ENCODE measurements around the gene NXPE4.
"Not testable (repeated sequence)": the region's sequence is repeated elsewhere in the genome, so short reads cannot be mapped to it uniquely, and the experiment has no call there.

NXPE4 gene

DNA sequence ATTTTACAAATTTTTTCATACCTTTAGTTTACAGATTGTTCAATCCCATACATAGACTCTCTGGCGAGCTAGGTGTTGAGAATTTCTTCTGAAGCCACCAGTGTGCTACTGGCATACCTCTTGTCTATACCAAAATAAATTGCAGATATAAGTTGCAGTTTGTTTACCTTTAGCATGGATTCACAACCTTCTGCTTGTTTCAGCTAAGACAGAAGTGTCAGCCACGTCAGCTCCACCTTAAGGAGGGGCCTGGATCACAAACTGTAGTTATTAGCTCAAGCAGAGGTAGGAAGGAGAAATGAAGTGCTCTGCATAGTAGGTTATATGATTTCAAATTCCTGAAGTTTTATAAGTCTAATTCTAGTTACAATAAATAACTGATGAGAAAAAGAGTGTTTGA lies at the start of gene NXPE4:
NXPE4 (minus strand) TSS at position 216 of the 400 bp plus-strand sequence. CDS start 1,027 bp downstream, outside the sequence.
- DNase-seq: no peak

DNA sequence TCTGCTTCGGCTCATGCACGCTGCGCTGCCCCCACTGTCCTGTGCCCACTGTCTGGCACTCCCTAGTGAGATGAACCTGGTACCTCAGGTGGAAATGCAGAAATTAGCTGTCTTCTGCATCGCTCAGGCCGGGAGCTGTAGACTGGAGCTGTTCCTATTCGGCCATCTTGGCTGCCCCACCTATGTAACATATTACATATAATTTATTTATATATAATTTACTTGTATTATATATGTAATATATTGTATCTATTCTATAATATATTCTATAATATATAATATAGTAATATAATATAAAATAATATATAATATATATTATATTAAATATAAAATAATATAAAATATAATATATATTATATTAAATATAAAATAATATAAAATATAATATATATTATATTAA lies 43.9 kb upstream of the NXPE4 start:
- DNase-seq: not testable (repeated sequence)

DNA sequence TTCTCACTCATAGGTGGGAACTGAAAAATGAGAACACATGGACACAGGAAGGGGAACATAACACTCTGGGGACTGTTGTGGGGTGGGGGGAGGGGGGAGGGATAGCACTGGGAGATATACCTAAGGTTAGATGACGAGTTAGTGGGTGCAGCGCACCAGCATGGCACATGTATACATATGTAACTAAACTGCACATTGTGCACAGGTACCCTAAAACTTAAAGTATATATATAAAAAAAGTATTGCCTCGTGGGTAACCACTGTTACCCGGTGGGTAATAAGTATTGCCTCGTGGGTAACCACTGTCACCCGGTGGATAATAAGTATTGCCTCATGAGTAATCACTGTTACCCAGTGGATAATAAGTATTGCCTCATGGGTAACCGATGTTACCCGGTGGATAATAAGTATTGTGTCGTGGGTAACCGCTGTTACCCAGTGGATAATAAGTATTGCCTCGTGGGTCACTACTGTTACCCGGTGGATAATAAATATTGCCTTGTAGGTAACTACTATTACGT lies 35.9 kb upstream of the NXPE4 start:
- DNase-seq: not testable (repeated sequence)

GRCh38 chr11:114625294-114625693 lies 29.7 kb upstream of the NXPE4 start:
- DNase-seq: no peak

GRCh38 chr11:114624455-114625207 lies 29.0 kb upstream of the NXPE4 start:
- no peak for DNase-seq

- no peak for DNase-seq
Measured at GRCh38 chr11:114623720-114624119, 28.1 kb upstream of the NXPE4 start.

GRCh38 chr11:114622858-114623257 lies 27.3 kb upstream of the NXPE4 start:
- no peak for DNase-seq

GRCh38 chr11:114621950-114622809 lies 26.6 kb upstream of the NXPE4 start:
- DNase-seq: no peak

GRCh38 chr11:114621072-114621471 lies 25.5 kb upstream of the NXPE4 start:
- no peak for DNase-seq

GRCh38 chr11:114619659-114620173 lies 24.1 kb upstream of the NXPE4 start:
- DNase-seq: no peak

GRCh38 chr11:114618139-114618538 lies 22.6 kb upstream of the NXPE4 start:
- DNase-seq: no peak

DNA sequence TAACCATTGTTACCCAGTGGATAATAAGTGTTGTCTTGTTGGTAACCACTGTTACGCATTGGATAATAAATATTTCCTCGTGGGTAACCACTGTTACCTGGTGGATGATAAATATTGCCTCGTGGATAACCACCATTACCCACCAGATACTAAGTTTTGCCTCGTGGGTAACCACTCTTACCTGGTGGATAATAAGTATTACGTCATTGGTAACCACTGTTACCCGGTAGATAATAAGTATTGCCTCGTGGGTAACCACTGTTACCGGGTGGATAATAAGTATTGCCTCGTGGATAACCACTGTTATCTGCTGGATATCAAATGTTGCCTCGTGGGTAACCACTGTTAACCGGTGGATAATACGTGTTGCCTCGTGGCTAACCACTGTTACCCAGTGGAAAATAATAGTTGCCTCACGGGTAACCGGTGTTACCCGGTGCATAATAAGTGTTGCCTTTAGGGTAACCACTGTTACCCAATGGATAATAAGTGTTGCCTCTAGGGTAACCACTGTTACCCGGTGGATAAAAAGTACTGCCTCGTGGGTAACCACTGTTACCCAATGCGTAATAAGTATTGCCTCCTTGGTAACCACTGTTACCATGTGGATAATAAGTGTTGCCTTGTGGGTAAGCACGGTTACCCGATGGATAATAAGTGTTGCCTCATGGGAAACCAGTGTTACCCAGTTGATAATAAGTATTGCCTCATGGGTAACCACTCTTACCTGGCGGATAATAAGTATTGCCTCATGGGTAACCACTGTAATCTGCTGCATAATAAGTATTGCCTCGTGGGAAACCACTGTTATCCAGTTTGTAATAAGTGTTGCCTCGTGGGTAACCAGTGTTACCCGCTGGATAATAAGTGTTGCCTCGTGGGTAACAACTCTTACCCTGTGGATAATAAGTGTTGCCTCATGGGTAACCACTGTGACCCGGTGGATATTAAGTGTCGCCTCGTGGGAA lies 21.9 kb upstream of the NXPE4 start:
- DNase-seq: no peak

GRCh38 chr11:114616516-114616915 lies 20.9 kb upstream of the NXPE4 start:
- no peak for DNase-seq

DNA sequence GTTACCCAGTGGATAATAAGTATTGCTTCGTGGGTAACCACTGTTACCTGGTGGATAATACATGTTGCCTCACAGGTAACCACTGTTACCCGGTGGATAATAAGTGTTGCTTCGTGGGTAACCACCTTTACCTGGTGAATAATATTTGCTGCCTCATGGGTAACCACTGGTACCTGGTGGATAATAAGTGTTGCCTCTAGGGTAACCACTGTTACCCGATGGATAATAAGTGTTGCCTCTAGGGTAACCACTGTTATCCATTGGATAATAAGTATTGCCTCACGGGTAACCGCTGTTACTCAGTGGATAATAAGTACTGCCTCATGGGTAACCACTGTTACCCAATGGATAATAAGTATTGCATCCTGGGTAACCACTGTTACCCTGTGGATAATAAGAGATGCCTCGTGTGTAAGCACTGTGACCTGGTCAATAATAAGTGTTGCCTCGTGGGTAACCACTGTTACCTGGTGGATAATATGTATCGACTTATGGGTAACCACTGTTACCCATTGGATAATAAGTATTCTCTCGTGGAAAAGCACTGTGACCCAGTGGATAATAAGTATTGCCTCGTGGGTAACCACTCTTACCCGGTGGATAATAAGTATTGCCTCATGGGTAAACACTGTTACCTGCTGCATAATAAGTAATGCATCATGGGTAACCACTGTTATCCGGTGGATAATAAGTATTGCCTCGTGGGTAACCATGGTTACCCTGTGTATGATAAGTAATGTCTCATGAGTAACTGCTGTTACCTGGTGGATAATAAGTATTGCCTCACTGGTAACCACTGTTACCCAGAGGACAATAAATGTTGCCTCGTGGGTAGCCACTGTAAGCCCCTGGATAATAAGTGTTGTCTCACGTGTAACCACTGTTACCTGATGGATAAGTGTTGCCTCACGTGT lies 20.1 kb upstream of the NXPE4 start:
- no peak for DNase-seq

DNA sequence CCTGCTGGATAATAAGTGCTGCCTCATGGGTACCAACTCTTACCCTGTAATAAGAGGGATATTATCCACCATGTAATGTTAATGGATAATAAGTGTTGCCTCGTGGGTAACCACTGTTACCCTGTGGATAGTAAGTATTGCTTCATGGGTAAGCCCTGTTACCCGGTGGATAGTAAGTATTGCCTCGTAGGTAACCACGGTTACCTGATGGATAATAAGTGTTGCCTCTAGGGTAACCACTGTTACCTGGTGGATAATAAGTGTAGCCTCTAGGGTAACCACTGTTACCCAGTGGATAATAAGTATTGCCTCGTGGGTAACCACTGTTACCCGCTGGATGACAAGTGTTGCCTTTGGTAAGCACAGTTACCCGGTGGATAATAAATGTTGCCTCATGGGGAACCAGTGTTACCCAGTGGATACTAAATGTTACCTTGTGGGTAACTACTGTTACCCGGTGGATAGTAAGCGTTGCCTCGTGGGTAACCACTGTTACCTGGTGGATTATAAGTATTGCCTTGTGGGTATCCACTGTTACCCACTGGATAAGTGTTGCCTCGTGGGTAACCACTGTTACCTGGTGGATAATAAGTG lies 18.6 kb upstream of the NXPE4 start:
- DNase-seq: no peak

DNA sequence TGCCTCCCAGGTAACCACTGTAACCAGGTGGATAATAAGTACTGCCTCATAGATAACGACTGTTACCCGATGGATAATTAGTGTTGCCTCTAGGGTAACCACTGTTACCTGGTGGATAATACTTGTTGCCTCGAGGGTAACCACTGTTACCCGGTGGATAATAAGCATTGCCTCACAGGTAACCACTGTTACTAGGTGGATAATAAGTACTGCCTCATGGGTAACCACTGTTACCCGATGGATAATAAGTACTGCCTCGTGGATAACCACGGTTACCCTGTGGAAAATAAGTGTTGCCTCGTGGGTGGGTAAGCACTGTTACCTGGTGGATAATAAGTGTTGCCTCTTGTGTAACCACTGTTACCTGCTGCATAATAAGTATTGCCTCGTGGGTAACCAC lies 17.5 kb upstream of the NXPE4 start:
- not testable (repeated sequence) for DNase-seq

GRCh38 chr11:114612686-114613085 lies 17.1 kb upstream of the NXPE4 start:
- no peak for DNase-seq

DNA sequence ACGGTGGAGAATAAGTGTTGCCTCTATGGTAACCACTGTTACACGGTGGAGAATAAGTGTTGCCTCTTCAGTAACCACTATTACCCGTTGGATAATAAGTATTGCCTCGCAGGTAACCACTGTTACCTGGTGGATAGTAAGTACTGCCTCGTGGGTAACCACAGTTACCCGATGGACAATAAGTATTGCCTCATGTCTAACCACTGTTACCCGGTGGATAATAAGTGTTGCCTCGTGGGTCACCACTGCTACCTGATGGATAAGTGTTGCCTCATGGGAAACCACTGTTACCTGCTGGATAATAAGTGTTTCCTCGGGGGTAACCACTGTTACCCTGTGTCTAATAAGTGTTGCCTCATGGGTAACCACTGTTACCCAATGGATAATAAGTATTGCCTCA lies 16.6 kb upstream of the NXPE4 start:
- DNase-seq: not testable (repeated sequence)

DNA sequence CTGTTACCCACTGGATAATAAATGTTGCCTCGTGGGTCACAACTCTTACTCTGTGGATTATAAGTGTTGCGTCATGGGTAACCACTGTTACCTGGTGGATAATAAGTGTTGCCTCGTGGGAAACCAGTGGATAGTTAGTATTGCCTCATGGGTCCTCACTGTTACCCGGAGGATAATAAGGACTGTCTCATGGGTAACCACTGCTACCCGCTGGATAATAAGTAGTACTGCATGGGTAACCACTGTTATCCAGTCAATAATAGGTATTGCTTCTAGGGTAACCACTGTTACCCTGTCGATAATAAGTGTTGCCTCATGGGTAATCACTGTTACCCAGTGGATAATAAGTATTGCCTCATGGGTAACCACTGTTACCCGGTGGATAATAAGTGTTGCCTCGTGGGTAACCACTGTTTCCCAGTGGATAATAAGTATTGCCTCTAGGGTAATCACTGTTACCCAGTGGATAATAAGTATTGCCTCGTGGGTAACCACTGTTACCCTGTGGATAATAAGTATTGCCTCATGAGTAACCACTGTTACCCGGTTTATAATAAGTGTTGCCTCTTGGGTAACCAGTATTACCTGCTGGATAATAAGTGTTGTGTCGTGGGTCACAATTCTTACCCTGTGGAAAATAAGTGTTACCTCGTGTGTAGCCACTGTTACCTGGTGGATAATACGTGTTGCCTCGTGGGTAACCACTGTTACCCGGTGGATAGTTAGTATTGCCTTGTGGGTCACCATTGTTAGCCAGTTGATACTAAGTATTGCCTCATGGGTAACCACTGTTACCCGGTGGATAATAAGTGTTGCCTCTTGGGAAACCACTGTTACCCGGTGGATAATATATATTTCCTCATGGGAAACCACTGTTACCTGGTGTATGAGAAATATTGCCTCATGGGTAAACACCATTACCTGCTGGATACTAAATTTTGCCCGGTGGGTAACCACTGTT lies 15.7 kb upstream of the NXPE4 start:
- no peak for DNase-seq

DNA sequence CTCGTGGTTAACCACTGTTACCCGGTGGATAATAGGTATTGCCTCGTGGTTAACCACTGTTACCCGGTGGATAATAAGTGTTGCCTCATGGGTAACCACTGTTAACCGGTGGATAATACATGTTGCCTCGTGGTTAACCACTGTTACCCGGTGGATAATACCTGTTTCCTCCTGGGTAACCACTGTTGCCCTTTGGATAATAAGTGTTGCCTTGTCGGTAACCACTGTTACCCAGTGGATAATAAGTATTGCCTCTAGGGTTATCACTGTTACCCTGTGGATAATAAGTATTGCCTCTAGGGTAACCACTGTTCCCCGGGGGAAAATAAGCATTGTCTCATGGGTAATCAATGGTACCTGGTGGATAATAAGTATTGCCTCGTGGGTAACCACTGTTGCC lies 15.0 kb upstream of the NXPE4 start:
- no peak for DNase-seq

All from RPMI8226 (cell line).